Kidney (tissue), 14 donors: ENCODE measurements around the gene MCOLN2. TPM values are rescaled to one million over a fixed set of nuclear protein-coding genes. Genes with fewer than 3 reads are reported as not detected.

Source experiments
- DNase-seq, 5 donors: peaks; one replicate each; pipeline ENCODE4 v3.0.0-alpha.2; 2013 to 2020
- FAIRE-seq: peaks from 2 replicates; lab custom pipeline; 2012; peaks lifted over from hg19 to GRCh38; lab: Jason Lieb, UNC
- H3K27ac ChIP-seq, 2 donors: one replicate each; pipeline ENCODE4 v1.7.0; 2013; ENCODE audit warnings: low read depth in 2 of 2, low read length in 2 of 2, inconsistent platforms in 1 of 2
- H3K27me3 ChIP-seq: one replicate; pipeline ENCODE4 v1.7.1; 2013; ENCODE audit warnings: low read length, inconsistent platforms; ENCODE audit not compliant: control insufficient read depth, insufficient read depth
- H3K36me3 ChIP-seq, 3 donors: one replicate each; pipeline versions ENCODE4 v1.7.0 to v1.7.1; 2013; ENCODE audit warnings: low read length in 3 of 3, control low read depth in 1 of 3, inconsistent platforms in 1 of 3; ENCODE audit not compliant: insufficient read depth in 3 of 3, control insufficient read depth in 2 of 3
- H3K4me1 ChIP-seq, 3 donors: one replicate each; pipeline versions ENCODE4 v1.7.0 to v1.7.1; 2013; ENCODE audit warnings: low read length in 3 of 3, inconsistent platforms in 1 of 3, low read depth in 1 of 3; ENCODE audit not compliant: control insufficient read depth in 2 of 3, insufficient read depth in 2 of 3
- H3K4me3 ChIP-seq, 3 donors: one replicate each; pipeline versions ENCODE4 v1.7.0 to v1.8.1; 2013; ENCODE audit warnings: low read length in 3 of 3, control low read depth in 1 of 3, inconsistent platforms in 1 of 3
- H3K9ac ChIP-seq, 3 donors: one replicate each; pipeline versions ENCODE4 v1.7.0 to v1.7.1; 2013; ENCODE audit warnings: low read length in 3 of 3, control low read depth in 1 of 3, inconsistent platforms in 1 of 3
- H3K9me3 ChIP-seq, 3 donors: one replicate each; pipeline versions ENCODE4 v1.7.0 to v1.7.1; 2013; ENCODE audit warnings: low read length in 3 of 3, control low read depth in 1 of 3, inconsistent platforms in 1 of 3; ENCODE audit not compliant: control insufficient read depth in 2 of 3, insufficient read depth in 1 of 3
- intact Hi-C: fragments of 100-400 bp; cut with DNase I; formaldehyde crosslinking; loops from one replicate; pipeline ENCODE4 v1.11.1; 2022
- polyA plus RNA-seq: library from polyadenylated mRNA; stranded (reverse); fragments of 350-450 nt; fragmentation: Illumina TruSeq; extraction: RNeasy Lipid Tissue Mini Kit (QIAGEN cat#74804); gene quantifications from one replicate; pipeline ENCODE4 v1.2.3, GENCODE V29; 2014; ENCODE audit warnings: low read depth, low replicate concordance; ENCODE audit not compliant: insufficient read depth
- total RNA-seq: library from RNA; stranded (reverse); fragmentation: NEBNext Ultra II Directional; extraction: Animal tissue kit (Norgen Biotek cat#: 25700); gene quantifications from one replicate; pipeline ENCODE4 v1.2.1, GENCODE V29; 2021
- TF ChIP-seq, protein P1 (sequence below): IDR thresholded peaks from 3 replicates; pipeline ENCODE4 v1.5.1; 2012; ENCODE audit warnings: mild to moderate bottlenecking, moderate library complexity, borderline replicate concordance; ENCODE audit not compliant: insufficient read depth; ENCODE audit errors: extremely low read depth
- donor health status: control.
- donor health status: control.
- donor health status: control.
- donor health status: control.
- donor health status: control.
- donor health status: DM: yes; HTN: yes; CAD: no.
- donor health status: Normal renal cell carcinoma (clear cell type).

The MCOLN2 gene
- total and polyA plus RNA-seq, 2 donors from 2014 or later, result 0.56 to 3.1 TPM

DNA sequence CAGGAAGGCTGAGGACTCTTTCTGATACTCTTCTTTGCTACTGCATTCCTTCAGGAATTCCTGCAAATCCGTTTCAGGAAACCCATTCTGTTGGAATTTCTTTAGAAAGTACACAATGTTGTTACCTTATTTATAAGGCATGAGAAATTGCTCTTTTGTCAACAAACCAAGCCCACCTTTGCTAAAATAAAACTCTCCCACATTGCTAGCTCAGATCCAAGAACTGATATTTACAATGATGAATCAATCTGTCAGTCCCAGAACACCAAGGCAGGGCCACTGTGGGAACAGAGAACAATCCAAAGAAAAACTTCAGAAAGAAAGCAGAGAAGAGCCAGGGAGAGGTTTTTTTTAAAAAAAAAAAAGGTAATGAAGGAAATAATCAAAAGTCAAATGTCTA, 67.3 kb downstream of the MCOLN2 start:
- FAIRE-seq (no peak), DNase-seq (no peak)
- Histone ChIP-seq H3K9me3 (no peaks in the 10 kb centered on the region), H3K36me3 (no peaks in the 10 kb centered on the region), H3K4me1 (no peaks in the 10 kb centered on the region), H3K27ac (no peak overlapping the region), H3K27me3 (no peaks in the 10 kb centered on the region), H3K4me3 (no peak overlapping the region), H3K9ac (no peak overlapping the region)
- TF ChIP-seq, protein P1, sequence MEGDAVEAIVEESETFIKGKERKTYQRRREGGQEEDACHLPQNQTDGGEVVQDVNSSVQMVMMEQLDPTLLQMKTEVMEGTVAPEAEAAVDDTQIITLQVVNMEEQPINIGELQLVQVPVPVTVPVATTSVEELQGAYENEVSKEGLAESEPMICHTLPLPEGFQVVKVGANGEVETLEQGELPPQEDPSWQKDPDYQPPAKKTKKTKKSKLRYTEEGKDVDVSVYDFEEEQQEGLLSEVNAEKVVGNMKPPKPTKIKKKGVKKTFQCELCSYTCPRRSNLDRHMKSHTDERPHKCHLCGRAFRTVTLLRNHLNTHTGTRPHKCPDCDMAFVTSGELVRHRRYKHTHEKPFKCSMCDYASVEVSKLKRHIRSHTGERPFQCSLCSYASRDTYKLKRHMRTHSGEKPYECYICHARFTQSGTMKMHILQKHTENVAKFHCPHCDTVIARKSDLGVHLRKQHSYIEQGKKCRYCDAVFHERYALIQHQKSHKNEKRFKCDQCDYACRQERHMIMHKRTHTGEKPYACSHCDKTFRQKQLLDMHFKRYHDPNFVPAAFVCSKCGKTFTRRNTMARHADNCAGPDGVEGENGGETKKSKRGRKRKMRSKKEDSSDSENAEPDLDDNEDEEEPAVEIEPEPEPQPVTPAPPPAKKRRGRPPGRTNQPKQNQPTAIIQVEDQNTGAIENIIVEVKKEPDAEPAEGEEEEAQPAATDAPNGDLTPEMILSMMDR, result no peak
- intact Hi-C loops, result no loop called here

DNA sequence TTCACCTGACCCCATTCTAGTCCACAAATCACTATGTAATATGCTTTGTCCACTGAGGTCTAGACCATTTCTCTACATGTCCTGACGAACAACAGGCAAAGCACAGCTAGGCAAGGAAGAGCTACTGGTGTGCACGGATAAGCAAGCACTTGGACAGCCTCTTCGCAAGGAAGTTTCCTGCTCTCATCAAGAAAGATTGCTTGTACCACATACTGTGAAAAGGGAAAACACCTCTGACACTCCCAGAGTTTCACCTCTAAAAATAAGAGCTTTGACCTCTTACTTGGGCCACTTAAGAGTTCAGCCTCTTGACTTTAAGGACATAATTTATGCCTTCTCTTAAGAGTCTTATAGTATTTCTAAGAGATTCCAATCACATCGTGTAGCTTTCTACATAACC, 67.9 kb downstream of the MCOLN2 start:
- Histone ChIP-seq H3K27ac (no peak overlapping the region), H3K9me3 (no peaks in the 10 kb centered on the region), H3K4me3 (no peak overlapping the region), H3K27me3 (no peaks in the 10 kb centered on the region), H3K9ac (no peak overlapping the region), H3K36me3 (no peaks in the 10 kb centered on the region), H3K4me1 (no peaks in the 10 kb centered on the region)
- TF ChIP-seq, protein P1, result no peak
- intact Hi-C loops, result no loop called here
- FAIRE-seq (no peak), DNase-seq (no peak)

DNA sequence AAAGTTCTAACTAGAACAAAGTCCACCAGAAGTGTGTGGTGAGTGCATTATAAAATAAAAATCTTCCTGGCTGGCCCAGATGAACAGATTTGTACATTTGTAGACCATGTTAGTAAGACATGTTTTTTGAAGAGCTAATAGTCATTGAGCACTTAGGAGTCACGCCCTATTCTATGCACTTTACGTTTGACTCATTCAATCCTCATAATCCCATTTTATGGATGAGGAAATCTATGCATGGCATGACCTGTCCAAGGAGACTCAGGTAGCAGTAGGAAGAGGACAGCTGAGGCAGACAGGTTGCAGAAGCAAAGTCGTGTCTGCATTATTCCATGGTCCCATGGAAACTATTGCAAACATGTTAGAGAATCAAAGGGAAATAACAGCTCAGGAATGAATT, 73.6 kb downstream of the MCOLN2 start:
- no peak overlapping the region for H3K27ac ChIP-seq
- H3K4me3 ChIP-seq, result no peak overlapping the region
- peaks cover 0 to 2% (median 0%) of the 10 kb centered on the region in 3 donors for H3K4me1 ChIP-seq
- no peaks in the 10 kb centered on the region for H3K27me3 ChIP-seq
- intact Hi-C loops, result no loop called here
- TF ChIP-seq, protein P1, result no peak
- DNase-seq (no peak), FAIRE-seq (no peak)
- H3K36me3 ChIP-seq, result no peaks in the 10 kb centered on the region
- no peak overlapping the region for H3K9ac ChIP-seq
- H3K9me3 ChIP-seq, result no peaks in the 10 kb centered on the region

DNA sequence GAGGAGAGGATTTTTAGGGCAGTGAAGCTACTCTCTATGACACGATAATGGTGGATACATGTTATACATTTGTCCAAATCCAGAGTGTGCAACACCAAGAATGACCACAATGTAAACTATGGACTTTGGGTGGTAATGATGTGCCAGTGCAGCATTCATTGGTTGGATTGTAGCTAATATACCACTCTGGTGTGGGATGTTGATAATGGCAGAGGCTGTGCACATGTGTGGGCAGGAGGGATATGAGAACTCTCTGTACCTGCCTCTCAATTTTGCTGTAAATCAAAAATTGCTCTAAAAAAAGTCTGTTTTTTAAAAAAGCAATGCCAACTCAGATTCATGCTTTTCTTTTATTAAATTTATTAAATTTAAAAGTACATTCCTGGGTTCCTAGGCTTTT, 76.8 kb downstream of the MCOLN2 start:
- Histone ChIP-seq H3K27me3 (no peaks in the 10 kb centered on the region), H3K4me3 (no peak overlapping the region), H3K9me3 (no peaks in the 10 kb centered on the region), H3K9ac (no peak overlapping the region), H3K27ac (no peak overlapping the region), H3K4me1 (peaks cover 0 to 2% (median 0%) of the 10 kb centered on the region in 3 donors), H3K36me3 (no peaks in the 10 kb centered on the region)
- no peak for DNase-seq
- intact Hi-C loops, result no loop called here
- TF ChIP-seq, protein P1, result no peak
- no peak for FAIRE-seq
